IPS-NIHi7 (cell line): Measurements from ENCODE around the gene MRPL23.
"Not testable (repeated sequence)": the region's sequence is repeated elsewhere in the genome, so short reads cannot be mapped to it uniquely, and the experiment has no call there.

ENCODE experiments used
- DNase-seq: peaks from one replicate; pipeline ENCODE4 v3.0.0; 2012; ENCODE audit warnings: mixed read lengths; ENCODE audit errors: extremely low spot score

Gene MRPL23

GRCh38 chr11:1933416-1934334, 13.5 kb upstream of the MRPL23 start:
- no peak for DNase-seq

GRCh38 chr11:1934335-1935155, 12.6 kb upstream of the MRPL23 start:
- peak; percentile 7 for DNase-seq

GRCh38 chr11:1935156-1936071, 11.7 kb upstream of the MRPL23 start:
- DNase-seq = peak; percentile 11

- peak; percentile 8 for DNase-seq
Observed at GRCh38 chr11:1936072-1936780, 10.9 kb upstream of the MRPL23 start.

- peak; percentile 14 for DNase-seq
Observed at GRCh38 chr11:1936781-1937615, 10.1 kb upstream of the MRPL23 start.

GRCh38 chr11:1937616-1938342, 9.4 kb upstream of the MRPL23 start:
- DNase-seq = peak; percentile 9

GRCh38 chr11:1938343-1939005, 8.7 kb upstream of the MRPL23 start:
- peak; percentile 8 for DNase-seq

GRCh38 chr11:1939006-1939625, 8.0 kb upstream of the MRPL23 start:
- DNase-seq = peak; percentile 15

GRCh38 chr11:1939788-1940187, 7.3 kb upstream of the MRPL23 start:
- DNase-seq = not testable (repeated sequence)

GRCh38 chr11:1942558-1943260, 4.4 kb upstream of the MRPL23 start:
- no peak for DNase-seq

- peak; percentile 10 for DNase-seq
Observed at GRCh38 chr11:1943576-1943975, 3.6 kb upstream of the MRPL23 start.

GRCh38 chr11:1943977-1944376, 3.2 kb upstream of the MRPL23 start:
- DNase-seq = no peak

GRCh38 chr11:1947592-1948237, 583 bp downstream of the MRPL23 start:
- no peak for DNase-seq

GRCh38 chr11:1948389-1948788, 1.3 kb downstream of the MRPL23 start:
- no peak for DNase-seq

GRCh38 chr11:1949302-1949701, 2.2 kb downstream of the MRPL23 start:
- DNase-seq = no peak

- DNase-seq = no peak
Observed at GRCh38 chr11:1949922-1950321, 2.8 kb downstream of the MRPL23 start.

- no peak for DNase-seq
Observed at GRCh38 chr11:1952806-1953482, 5.8 kb downstream of the MRPL23 start.
